Endometrial microvascular endothelial cells (primary cell): Measurements from ENCODE around the gene RBBP5. TPM values are rescaled to one million over a fixed set of nuclear protein-coding genes. Genes with fewer than 3 reads are reported as not detected.

Experiments
- in situ Hi-C: cut with HindIII; loops from 2 replicates; pipeline ENCODE4 v1.10.0; 2017; ENCODE audit warnings: low sequenced_read_pairs, low pct_unique_long_range_greater_than_20kb; ENCODE audit errors: inconsistent ontology term
- total RNA-seq: library from RNA; depleted of rRNA; stranded (reverse); fragments of >200 nt; gene quantifications from one replicate; pipeline ENCODE4 v1.2.3, GENCODE V29; 2015; ENCODE audit errors: inconsistent ontology term

RBBP5 gene
- total RNA-seq, 1 donor from 2014 or later, result 15.4 TPM

DNA sequence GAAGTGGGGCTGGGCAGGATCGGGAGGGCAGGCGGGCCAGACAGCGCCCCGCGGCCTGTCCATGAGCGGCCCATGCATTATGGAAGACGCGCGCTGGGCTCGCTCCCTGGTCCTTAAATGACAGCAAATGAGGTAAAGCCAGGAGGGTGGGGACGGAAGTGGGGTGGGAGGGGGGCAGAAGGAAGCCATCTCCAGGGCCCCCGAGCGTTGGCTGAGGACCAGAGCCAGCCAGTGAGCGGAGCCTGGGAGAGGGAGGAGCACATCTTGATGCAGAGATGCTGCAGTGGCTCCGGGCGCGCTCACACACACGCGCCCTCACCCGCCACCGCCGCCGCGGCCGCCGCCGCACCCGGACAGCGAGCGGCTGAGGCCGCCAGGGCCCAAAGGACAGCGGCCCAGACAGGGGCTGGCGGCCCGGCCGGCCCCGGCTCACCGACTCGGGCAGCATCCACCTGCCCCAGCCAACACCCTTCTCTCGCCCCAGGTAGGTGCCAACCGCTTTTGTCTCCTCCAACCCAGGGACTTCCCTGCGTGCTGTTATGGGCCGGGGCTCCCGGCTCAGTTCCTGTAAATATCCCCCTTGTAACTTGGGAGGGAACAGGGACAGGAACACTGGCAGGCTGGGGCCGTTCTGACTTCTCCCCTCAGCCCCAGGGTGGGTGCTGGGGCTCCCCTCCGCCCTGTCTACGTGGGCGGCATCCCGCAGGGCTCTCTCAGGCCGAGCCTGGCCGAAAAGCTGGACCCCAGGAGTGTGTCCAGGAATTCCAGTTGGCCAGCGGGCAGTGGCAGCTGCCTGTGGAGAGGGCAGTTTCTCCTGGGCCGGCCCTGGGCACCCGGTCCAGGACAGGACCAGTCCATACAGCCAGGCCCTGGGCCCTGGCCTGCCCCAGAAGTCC, 78.6 kb downstream of the RBBP5 start, which contains the start of gene CNTN2:
TSS of gene CNTN2 (plus strand) at position 302 of the 896 bp plus-strand sequence. CDS start 9,974 bp downstream, outside the sequence.
- in situ Hi-C loops, result no loop called here

DNA sequence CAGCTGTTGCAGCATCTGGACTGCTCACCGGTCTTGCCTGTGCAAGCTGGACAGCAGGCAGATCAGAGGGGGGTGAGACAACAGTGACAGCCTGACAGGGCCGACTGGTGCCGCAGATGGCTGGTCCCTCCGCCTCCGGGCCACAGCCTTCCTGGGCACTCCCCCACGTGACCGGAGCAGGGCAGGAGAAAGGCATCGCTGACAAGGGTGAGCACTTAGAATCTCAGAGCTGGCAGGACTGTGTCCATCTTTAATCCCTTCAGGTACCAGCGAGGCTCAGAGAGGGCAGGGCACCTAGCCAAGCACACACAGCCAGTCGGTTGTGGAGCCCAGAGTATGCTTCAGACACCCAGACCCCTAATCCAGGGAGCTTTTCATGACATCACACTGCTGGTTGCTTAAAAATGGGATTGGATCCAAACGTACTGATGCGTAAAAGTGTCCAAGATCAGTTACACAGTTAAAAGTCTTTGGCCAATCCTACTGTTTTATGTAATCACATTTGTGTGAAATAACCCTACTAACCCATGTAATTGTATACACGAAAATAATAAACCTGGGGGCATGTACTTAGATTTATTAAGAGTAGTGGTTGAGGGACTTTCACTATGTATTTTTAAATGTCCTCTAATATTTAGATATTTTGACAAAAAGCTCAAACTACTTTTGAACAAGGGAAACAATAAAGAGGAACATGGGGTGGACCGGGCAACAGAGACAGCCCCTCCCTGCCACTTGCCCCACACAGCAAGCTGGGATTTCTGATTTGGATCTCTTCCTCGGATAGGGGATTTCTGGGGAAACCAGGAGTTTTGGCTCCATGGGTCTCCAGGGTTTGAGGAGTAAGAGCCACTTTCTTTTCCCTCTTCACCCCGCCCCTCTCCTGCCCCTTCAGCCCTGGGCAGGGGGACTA, 79.5 kb downstream of the RBBP5 start:
- in situ Hi-C loops, result no loop called here

DNA sequence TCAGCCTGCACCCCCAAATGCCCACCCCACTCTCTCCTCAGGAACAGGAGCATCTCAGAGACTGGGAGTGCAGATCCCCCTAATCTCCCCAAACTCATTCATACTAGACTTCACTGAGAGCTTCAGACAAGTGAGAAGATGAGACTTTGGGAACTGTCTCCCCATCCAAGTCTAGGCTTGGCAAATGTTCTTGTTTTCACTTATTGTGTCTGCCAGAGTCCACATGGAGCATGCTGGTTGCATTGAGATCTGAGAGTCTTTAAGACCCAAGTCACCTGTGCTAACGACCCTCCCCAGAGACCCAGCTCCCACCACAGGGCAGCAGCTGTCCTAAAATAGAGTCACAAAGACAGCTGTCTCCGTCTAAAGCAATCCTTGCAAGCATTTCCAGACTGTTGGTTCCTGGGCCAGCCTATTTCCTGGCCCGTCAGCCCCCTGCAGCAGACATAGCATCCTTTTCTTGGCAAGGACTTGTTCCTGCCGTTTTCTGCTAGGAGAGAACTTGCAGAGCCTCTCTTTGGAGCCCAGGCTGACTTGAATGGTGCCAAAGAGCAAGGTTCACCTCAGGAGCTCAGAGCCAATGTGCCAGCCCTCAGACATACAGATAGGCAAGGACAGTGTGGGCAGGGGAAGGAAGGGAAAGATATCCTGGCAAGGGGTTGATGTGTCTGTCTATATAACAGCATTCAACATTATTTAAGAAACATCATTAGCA, 80.6 kb downstream of the RBBP5 start:
- in situ Hi-C loops, result no loop called here

DNA sequence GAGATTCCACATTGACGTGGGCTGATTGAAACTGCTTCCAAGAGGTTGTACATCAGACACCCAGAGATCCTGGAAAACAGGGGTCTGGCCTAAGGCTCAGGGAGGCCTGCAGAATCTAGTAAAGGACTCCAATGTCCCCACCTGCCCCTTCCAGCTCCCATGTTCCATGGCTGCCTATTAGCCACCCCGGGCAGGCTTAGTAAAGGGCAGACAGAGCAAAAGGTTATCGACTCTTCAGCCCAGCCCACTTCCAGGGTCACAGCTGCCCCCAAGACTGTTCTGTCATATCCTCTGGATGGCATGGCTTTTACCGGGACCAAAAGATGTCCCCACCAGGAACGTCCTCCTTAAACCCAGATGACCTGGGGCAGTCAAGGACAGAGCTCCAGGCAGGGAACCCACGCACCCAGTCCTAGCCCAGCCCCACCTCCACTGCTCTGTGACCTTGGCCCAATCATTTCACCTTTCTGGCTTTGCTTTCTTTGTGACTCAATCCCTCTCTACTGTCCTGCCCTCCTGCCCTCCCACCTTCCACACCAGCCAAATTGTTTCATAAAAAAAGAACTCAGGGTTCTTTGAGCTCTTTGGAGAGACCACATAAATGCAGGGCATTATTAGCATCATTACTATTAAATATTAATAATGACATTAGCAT, 83.5 kb downstream of the RBBP5 start:
- in situ Hi-C loops, result no loop called here

- in situ Hi-C loops, result no loop called here
Measured at GRCh38 chr1:205037539-205037938, 84.2 kb downstream of the RBBP5 start.

Other genes with a start within 250 kb of the RBBP5 start
- not detected for gene CNTN2, start 78.8 kb downstream of the RBBP5 start, total RNA-seq
- 2.0 TPM for gene TMEM81, start 37.5 kb downstream of the RBBP5 start, total RNA-seq
- 6.5 TPM for gene DSTYK, start 89.7 kb upstream of the RBBP5 start, total RNA-seq
- 3.0 TPM for gene TMCC2, start 106.0 kb upstream of the RBBP5 start, total RNA-seq
- gene NUAK2, start 199.8 kb upstream of the RBBP5 start, total RNA-seq, result 3.7 TPM
- not detected for gene KLHDC8A, start 234.9 kb upstream of the RBBP5 start, total RNA-seq